H1 (cell line): ENCODE measurements around the gene GTF2A2. TPM values are rescaled to one million over a fixed set of nuclear protein-coding genes. Genes with fewer than 3 reads are reported as not detected.

Experiments
- CTCF ChIA-PET: fragments of 300-600 bp; sonication (Branson Sonifier 250); formaldehyde crosslinking; loops from one replicate; lab custom pipeline; 2021; ENCODE audit not compliant: partially characterized antibody; lab: Charles Lee
- POLR2A ChIA-PET: fragments of 300-600 bp; sonication (Branson Sonifier 250); formaldehyde crosslinking; loops from one replicate; lab custom pipeline; 2021; ENCODE audit warnings: inconsistent platforms; ENCODE audit not compliant: partially characterized antibody; lab: Charles Lee
- DNase-seq, 2 experiments: peaks; one replicate each; pipeline versions ENCODE4 v3.0.0 to v3.0.0-alpha.2; 2010 to 2022; ENCODE audit warnings: low spot score in 2 of 2, low read depth in 1 of 2, mixed read lengths in 1 of 2
- FAIRE-seq: peaks from 2 replicates; lab custom pipeline; 2011; peaks lifted over from hg19 to GRCh38; lab: Jason Lieb, UNC
- H2AFZ ChIP-seq: 2 replicates; pipeline ENCODE4 v1.8.1; 2012; ENCODE audit warnings: low read length, inconsistent platforms
- H2AK5ac ChIP-seq: 2 replicates; pipeline ENCODE4 v1.6.1; 2013; ENCODE audit warnings: low read depth, low read length
- H2BK120ac ChIP-seq: replicated peaks from 2 replicates; pipeline ENCODE3; 2013; ENCODE audit warnings: low read depth, low read length, inconsistent platforms
- H2BK12ac ChIP-seq: 2 replicates; pipeline ENCODE4 v1.6.1; 2013; ENCODE audit warnings: low read depth, low read length
- H2BK15ac ChIP-seq: 2 replicates; pipeline ENCODE4 v1.6.1; 2013; ENCODE audit warnings: low read length
- H2BK20ac ChIP-seq: 2 replicates; pipeline ENCODE4 v1.6.1; 2013; ENCODE audit warnings: low read length
- H2BK5ac ChIP-seq: 2 replicates; pipeline ENCODE4 v1.6.1; 2013; ENCODE audit warnings: low read depth, low read length
- H3K14ac ChIP-seq: 2 replicates; pipeline ENCODE4 v1.6.1; 2013; ENCODE audit warnings: inconsistent platforms; ENCODE audit not compliant: insufficient read length
- H3K18ac ChIP-seq: 2 replicates; pipeline ENCODE4 v1.6.1; 2013; ENCODE audit warnings: low read length; ENCODE audit errors: extremely low read depth
- H3K23ac ChIP-seq: 2 replicates; pipeline ENCODE4 v1.6.1; 2013; ENCODE audit warnings: inconsistent platforms; ENCODE audit not compliant: insufficient read length
- H3K23me2 ChIP-seq: 2 replicates; pipeline ENCODE4 v1.6.1; 2013; ENCODE audit warnings: low read depth, low read length
- H3K27ac ChIP-seq: 2 replicates; pipeline ENCODE4 v1.6.1; 2011; ENCODE audit warnings: low read depth, low read length, inconsistent platforms
- H3K27me3 ChIP-seq, 4 experiments: replicated peaks in 1 of 4; 1 replicate in 1 of 4; 2 replicates in 3 of 4; pipeline versions ENCODE4 v1.6.1 to v1.8.1; 2011 to 2013; ENCODE audit warnings: low read length in 3 of 4, mild to moderate bottlenecking in 3 of 4, inconsistent platforms in 2 of 4, mixed read lengths in 2 of 4, moderate library complexity in 1 of 4; ENCODE audit not compliant: control insufficient read depth in 3 of 4, insufficient read depth in 3 of 4; ENCODE audit errors: extremely low read depth in 1 of 4
- H3K36me3 ChIP-seq, 4 experiments: 2 replicates each; pipeline versions ENCODE4 v1.6.1 to v1.8.1; 2011 to 2013; ENCODE audit warnings: mild to moderate bottlenecking in 4 of 4, low read length in 3 of 4, moderate library complexity in 2 of 4, control low read depth in 1 of 4, inconsistent platforms in 1 of 4; ENCODE audit not compliant: insufficient read depth in 4 of 4, control insufficient read depth in 2 of 4
- H3K4ac ChIP-seq: replicated peaks from 2 replicates; pipeline ENCODE3; 2013; ENCODE audit warnings: low read length, low read depth, mixed read lengths, inconsistent platforms; ENCODE audit not compliant: insufficient read length
- H3K4me1 ChIP-seq, 4 experiments: replicated peaks in 1 of 4; 1 replicate in 1 of 4; 2 replicates in 3 of 4; pipeline versions ENCODE4 v1.6.1 to v1.8.1; 2011 to 2013; ENCODE audit warnings: low read length in 3 of 4, inconsistent platforms in 2 of 4, mixed read lengths in 1 of 4; ENCODE audit not compliant: insufficient read depth in 4 of 4, control insufficient read depth in 3 of 4
- H3K4me2 ChIP-seq, 2 experiments: 2 replicates each; pipeline versions ENCODE4 v1.6.1 to v1.8.1; 2011 to 2013; ENCODE audit warnings: low read depth in 2 of 2, low read length in 2 of 2, control low read depth in 1 of 2, inconsistent platforms in 1 of 2, mild to moderate bottlenecking in 1 of 2; ENCODE audit not compliant: insufficient read depth in 1 of 2
- H3K4me3 ChIP-seq, 4 experiments: fragments of 200-600, 300-600 bp in 1 of 4; sonication (generic), shearing (Covaris generic), sonication (Bioruptor Twin) in 1 of 4; 2 replicates each; pipeline versions ENCODE4 v1.5.1 to v1.8.1; 2011 to 2016; ENCODE audit warnings: low read length in 4 of 4, low read depth in 3 of 4, control low read depth in 2 of 4, inconsistent platforms in 2 of 4, mild to moderate bottlenecking in 2 of 4, mixed read lengths in 1 of 4, moderate library complexity in 1 of 4; ENCODE audit not compliant: insufficient read depth in 2 of 4; ENCODE audit errors: extremely low read depth in 1 of 4
- H3K56ac ChIP-seq: replicated peaks from 2 replicates; pipeline ENCODE3; 2013; ENCODE audit warnings: low read depth, mild to moderate bottlenecking, mixed read lengths, low read length, inconsistent platforms; ENCODE audit not compliant: insufficient read length
- H3K79me1 ChIP-seq: 2 replicates; pipeline ENCODE4 v1.6.1; 2013; ENCODE audit warnings: low read depth, low read length, control low read depth
- H3K79me2 ChIP-seq, 2 experiments: 2 replicates each; pipeline versions ENCODE4 v1.6.1 to v1.8.1; 2012 to 2013; ENCODE audit warnings: low read length in 2 of 2, mild to moderate bottlenecking in 2 of 2, inconsistent platforms in 1 of 2; ENCODE audit not compliant: insufficient read depth in 2 of 2, control insufficient read depth in 1 of 2
- H3K9ac ChIP-seq, 4 experiments: replicated peaks in 1 of 4; 1 replicate in 1 of 4; 2 replicates in 3 of 4; pipeline versions ENCODE4 v1.6.1 to v1.8.1; 2011 to 2013; ENCODE audit warnings: low read depth in 3 of 4, low read length in 3 of 4, control low read depth in 2 of 4, mild to moderate bottlenecking in 2 of 4, moderate library complexity in 2 of 4, inconsistent platforms in 1 of 4; ENCODE audit errors: extremely low read depth in 1 of 4
- H3K9me3 ChIP-seq, 2 experiments: 2 replicates each; pipeline versions ENCODE4 v1.6.1 to v1.8.1; 2012 to 2013; ENCODE audit warnings: mild to moderate bottlenecking in 2 of 2, moderate library complexity in 2 of 2, control low read depth in 1 of 2, inconsistent platforms in 1 of 2, low read depth in 1 of 2, low read length in 1 of 2, mixed read lengths in 1 of 2; ENCODE audit not compliant: insufficient read depth in 2 of 2
- H4K20me1 ChIP-seq, 2 experiments: replicated peaks in 1 of 2; 2 replicates each; pipeline versions ENCODE3 to v1.8.1; 2011 to 2013; ENCODE audit warnings: inconsistent platforms in 2 of 2, low read length in 2 of 2, mild to moderate bottlenecking in 1 of 2; ENCODE audit not compliant: insufficient read depth in 2 of 2, control insufficient read depth in 1 of 2
- H4K5ac ChIP-seq: 2 replicates; pipeline ENCODE4 v1.6.1; 2013; ENCODE audit warnings: low read length, low read depth, mixed read lengths, inconsistent platforms; ENCODE audit not compliant: insufficient read length
- H4K8ac ChIP-seq: 2 replicates; pipeline ENCODE4 v1.8.0; 2013; ENCODE audit warnings: mild to moderate bottlenecking, moderate library complexity, low read length, inconsistent platforms; ENCODE audit not compliant: insufficient read depth; ENCODE audit errors: extremely low read depth
- H4K91ac ChIP-seq: replicated peaks from 2 replicates; pipeline ENCODE3; 2013; ENCODE audit warnings: low read length, mixed read lengths, inconsistent platforms; ENCODE audit not compliant: insufficient read length
- BRCA1 ChIP-seq: IDR thresholded peaks from 2 replicates; pipeline ENCODE4 v1.6.1; 2012; ENCODE audit warnings: low read depth, low read length, improper control_type of control experiment
- CHD1 ChIP-seq: IDR thresholded peaks from 2 replicates; pipeline ENCODE4 v1.6.1; 2012; ENCODE audit warnings: low read depth, low read length, improper control_type of control experiment
- CHD2 ChIP-seq: IDR thresholded peaks from 2 replicates; pipeline ENCODE4 v1.6.1; 2012; ENCODE audit warnings: low read length, improper control_type of control experiment
- EP300 ChIP-seq, 2 experiments: IDR thresholded peaks; 1 replicate in 1 of 2; 2 replicates in 1 of 2; pipeline ENCODE4 v1.6.1; 2011 to 2012; ENCODE audit warnings: low read depth in 2 of 2, low read length in 2 of 2, mild to moderate bottlenecking in 2 of 2, borderline replicate concordance in 1 of 2, inconsistent platforms in 1 of 2, moderate library complexity in 1 of 2
- HDAC2 ChIP-seq, 2 experiments: fragments of 300-600 bp in 1 of 2; sonication (generic) in 1 of 2; IDR thresholded peaks; 2 replicates each; pipeline ENCODE4 v1.6.1; 2011 to 2012; ENCODE audit warnings: low read depth in 2 of 2, low read length in 2 of 2, mild to moderate bottlenecking in 2 of 2, moderate library complexity in 2 of 2, borderline replicate concordance in 1 of 2, inconsistent platforms in 1 of 2
- POLR2A ChIP-seq, 2 experiments: IDR thresholded peaks; 1 replicate in 1 of 2; 2 replicates in 1 of 2; pipeline ENCODE4 v1.6.1; 2011; ENCODE audit warnings: low read depth in 2 of 2, low read length in 2 of 2, mild to moderate bottlenecking in 2 of 2; ENCODE audit errors: control extremely low read depth in 1 of 2
- RAD21 ChIP-seq, 2 experiments: IDR thresholded peaks in 1 of 2; conservative IDR thresholded peaks in 1 of 2; 2 replicates each; pipeline ENCODE4 v1.6.1; 2011; ENCODE audit warnings: low read depth in 2 of 2, low read length in 2 of 2, improper control_type of control experiment in 1 of 2, inconsistent platforms in 1 of 2, mild to moderate bottlenecking in 1 of 2, moderate library complexity in 1 of 2
- SIN3A ChIP-seq, 2 experiments: IDR thresholded peaks in 1 of 2; conservative IDR thresholded peaks in 1 of 2; 2 replicates each; pipeline ENCODE4 v1.6.1; 2011 to 2012; ENCODE audit warnings: low read length in 2 of 2, improper control_type of control experiment in 1 of 2, low read depth in 1 of 2, mild to moderate bottlenecking in 1 of 2
- USF2 ChIP-seq: IDR thresholded peaks from 2 replicates; pipeline ENCODE4 v1.6.1; 2011; ENCODE audit warnings: low read length, improper control_type of control experiment
- whole genome bisulfite sequencing, 2 experiments: shearing (Covaris generic) in 1 of 2; methylation state at CpG; one replicate each; pipeline versions ENCODE4 v1.1.6 to v1.1.7; 2013 to 2015; ENCODE audit warnings: low lambda C conversion rate in 2 of 2, mixed read lengths in 2 of 2, inconsistent platforms in 1 of 2, low coverage in 1 of 2, missing lambda C conversion rate in 1 of 2; ENCODE audit not compliant: insufficient replicate concordance in 2 of 2, insufficient coverage in 1 of 2, insufficient read length in 1 of 2; ENCODE audit errors: extremely low coverage in 1 of 2, missing lambda C conversion rate in 1 of 2; 5-methylcytosine and 5-hydroxymethylcytosine counted together
- polyA plus RNA-seq, 7 experiments: library from polyadenylated mRNA; depleted of rRNA in 3 of 7; stranded (reverse) in 5 of 7; unstranded in 2 of 7; fragments of >200 nt in 5 of 7; fragments of 200-250 nt in 2 of 7; gene quantifications; 1 replicate in 5 of 7; 2 replicates in 1 of 7; 4 replicates in 1 of 7; pipeline versions ENCODE4 v1.2.1 to v1.2.3, GENCODE V29; 2011 to 2013; ENCODE audit warnings: missing spikeins in 2 of 7, mixed read lengths in 2 of 7
- total RNA-seq: library from RNA; stranded (reverse); fragmentation: NEBNext Ultra II Directional; extraction: Animal tissue kit (Norgen Biotek cat#: 25700); gene quantifications from 2 replicates; pipeline ENCODE4 v1.2.1, GENCODE V29; 2021

GTF2A2 gene
- total and polyA plus RNA-seq, 2 of the 8 experiments (the other 6 are each of a cell fraction or from before 2014, with no cell fraction given): 52.2 to 161 TPM

DNA sequence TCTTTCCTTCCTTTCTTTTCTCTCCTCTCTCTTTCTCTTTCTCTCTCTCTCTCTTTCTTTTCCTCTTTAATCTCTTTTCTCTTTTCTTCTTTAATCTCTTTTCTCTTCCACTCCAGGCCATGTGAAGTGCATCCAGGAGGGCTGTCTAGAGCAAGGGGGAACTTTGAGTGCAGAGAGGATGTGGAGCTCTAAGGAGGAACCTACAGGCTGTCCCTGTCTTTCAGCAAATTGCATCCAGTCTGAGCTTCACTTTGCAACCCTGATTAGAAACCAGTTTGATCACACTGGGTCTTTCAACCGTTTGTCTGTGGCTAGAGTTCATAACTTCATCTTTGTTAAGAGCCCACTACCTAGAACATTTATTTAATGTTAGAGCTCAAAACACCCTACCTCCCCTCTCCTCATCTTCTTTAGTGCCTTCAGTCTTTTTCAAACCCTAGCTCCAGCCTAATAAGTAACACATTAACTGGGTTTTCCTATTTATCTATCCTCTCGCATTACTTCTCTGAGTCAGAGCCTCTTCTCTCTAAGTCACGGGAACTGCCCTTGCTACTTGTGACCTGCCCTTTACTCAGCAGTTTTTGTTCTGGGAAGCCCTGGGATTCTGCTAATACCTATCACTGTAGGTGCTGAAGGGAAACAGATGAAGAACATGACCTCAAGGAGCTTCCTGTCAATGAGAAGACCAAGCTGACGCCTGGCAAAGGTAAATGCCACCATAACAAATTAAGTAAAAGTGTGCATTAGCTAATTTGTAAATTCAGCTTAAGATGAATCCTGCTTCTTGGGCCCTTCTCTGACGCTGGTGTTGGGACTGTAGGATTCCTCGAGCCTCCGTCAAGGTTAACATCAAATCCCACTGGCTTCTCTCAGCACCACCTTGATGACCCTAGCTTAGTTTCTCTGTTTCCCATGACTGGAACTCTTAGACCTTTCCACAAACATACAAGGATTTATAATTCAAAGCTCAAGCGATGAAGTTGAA is 45.7 kb downstream of the GTF2A2 start, which contains the start of gene GCNT3:
Gene GCNT3 (plus strand): TSS at position 508 of the 985 bp plus-strand sequence. CDS start 6,456 bp downstream, outside the sequence.
- no peaks in the 10 kb centered on the region for H3K9me3 ChIP-seq
- H4K5ac ChIP-seq: no peak within 1 kb of the TSS
- H3K56ac ChIP-seq: no peak within 1 kb of the TSS
- no peak within 1 kb of the TSS for H3K4ac ChIP-seq
- H4K20me1 ChIP-seq: no peaks in the 10 kb centered on the region
- no peak within 1 kb of the TSS for H4K91ac ChIP-seq
- no peak within 1 kb of the TSS for H4K8ac ChIP-seq
- no peak within 1 kb of the TSS for H3K14ac ChIP-seq
- POLR2A ChIA-PET: interaction anchor here (0.6 to 1.4 kb wide), 3 partner anchors 23 to 68 kb away, joined by 3 to 4 read pairs (median 3); no protein-coding TSS in a partner anchor
- H3K79me2 ChIP-seq: no peaks in the 10 kb centered on the region
- CTCF ChIA-PET: interaction anchor here (0.6 to 6.6 kb wide), 8 partner anchors 10 to 182 kb away, joined by 3 to 39 read pairs (median 4); no protein-coding TSS in a partner anchor
- no peak within 1 kb of the TSS for H2BK5ac ChIP-seq
- 88% methylated on average over 8 of the region's 8 CpGs; no CpG with 5 or more reads in 1 of the 2 experiments for WGBS, 2 experiments
- no peak within 1 kb of the TSS for H2AK5ac ChIP-seq
- no peak within 1 kb of the TSS for H2BK15ac ChIP-seq
- FAIRE-seq (no peak), DNase-seq (no peak)
- no peaks in the 10 kb centered on the region for H3K27me3 ChIP-seq
- no peak within 1 kb of the TSS for H2BK120ac ChIP-seq
- no peaks in the 10 kb centered on the region for H3K4me1 ChIP-seq
- H3K36me3 ChIP-seq: no peaks in the 10 kb centered on the region
- H3K23me2 ChIP-seq: peaks cover 1% of the 10 kb centered on the region; the same call in 1 of the 2 replicates
- H3K4me2 ChIP-seq: no peak within 1 kb of the TSS
- no peak within 1 kb of the TSS for H2BK12ac ChIP-seq
- H3K27ac ChIP-seq: no peak within 1 kb of the TSS
- no peak within 1 kb of the TSS for H3K18ac ChIP-seq
- H3K9ac ChIP-seq: no peak within 1 kb of the TSS
- H2BK20ac ChIP-seq: no peak within 1 kb of the TSS
- H3K23ac ChIP-seq: no peak within 1 kb of the TSS
- H3K79me1 ChIP-seq: no peaks in the 10 kb centered on the region
- no peak within 1 kb of the TSS for H3K4me3 ChIP-seq
- H2AFZ ChIP-seq: 0 out of 2 replicates have a peak within 1 kb of the TSS, but pooled peaks have one; percentile 10
- no peak for TF ChIP-seq USF2
- no peak for TF ChIP-seq EP300 (IDR thresholded peaks at IDR 0.05; ENCODE audit: borderline replicate concordance in 1 of 2, low read depth in 2 of 2, low read length in 2 of 2)
- no peak for TF ChIP-seq RAD21 (IDR thresholded peaks at IDR 0.05 in 1 of 2, conservative IDR thresholded peaks at IDR 0.05 in 1 of 2; ENCODE audit: low read depth in 2 of 2, low read length in 2 of 2)
- TF ChIP-seq POLR2A (IDR thresholded peaks at IDR 0.05; ENCODE audit: control extremely low read depth in 1 of 2, low read depth in 2 of 2, low read length in 2 of 2): no peak
- no peak for TF ChIP-seq CHD2
- TF ChIP-seq SIN3A (conservative IDR thresholded peaks at IDR 0.05 in 1 of 2, IDR thresholded peaks at IDR 0.05 in 1 of 2; ENCODE audit: low read depth in 1 of 2, low read length in 2 of 2): no peak
- TF ChIP-seq HDAC2 (IDR thresholded peaks at IDR 0.05; ENCODE audit: borderline replicate concordance in 1 of 2, low read depth in 2 of 2, low read length in 2 of 2): no peak
- TF ChIP-seq BRCA1: no peak
- no peak for TF ChIP-seq CHD1
